ENCODE results near the gene CLDND2.

Gene CLDND2

DNA sequence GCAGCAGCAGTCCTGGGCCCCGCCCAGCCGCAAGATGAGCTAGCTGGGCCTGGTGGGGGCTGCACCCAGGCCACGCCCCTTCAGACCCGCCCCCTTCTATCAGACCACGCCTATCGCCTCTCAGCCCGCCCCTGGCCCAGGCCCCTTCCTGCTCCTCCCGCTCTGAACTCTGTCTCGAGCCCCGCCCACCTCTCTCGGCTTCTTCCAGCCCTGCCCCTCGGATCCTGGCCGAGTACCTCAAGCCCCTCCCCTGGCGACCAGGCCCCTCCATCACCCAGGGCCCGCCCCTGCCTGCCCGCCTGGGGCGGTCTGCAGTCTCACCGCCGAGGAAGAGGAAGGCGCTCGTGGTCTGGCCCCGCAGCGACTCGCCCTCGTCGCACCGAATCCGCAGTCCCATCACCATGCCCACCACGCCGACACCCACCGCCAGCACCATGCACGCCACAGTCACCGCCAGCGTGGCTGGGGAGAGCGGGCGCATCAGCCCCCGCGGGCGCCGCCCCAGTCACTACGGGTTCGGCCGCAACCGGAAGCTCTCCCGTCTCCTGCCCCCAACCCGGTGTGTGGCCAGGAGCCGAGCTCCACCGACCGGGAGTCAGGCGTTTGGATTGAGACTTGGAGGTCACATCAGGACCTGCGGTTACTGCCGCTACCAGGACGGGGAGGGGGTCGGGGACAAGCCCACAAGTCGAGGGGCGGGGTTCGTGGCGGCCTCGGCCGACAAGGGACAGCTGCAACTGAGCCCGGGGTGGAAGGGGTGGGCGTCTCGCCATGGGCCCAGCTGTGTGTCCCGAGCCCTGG, 1.0 kb downstream of the CLDND2 start (continued):
- TF ChIP-seq ZNF335 (tag by site-specific recombination; conservative IDR thresholded peaks at IDR 0.05) (peak; percentile 98), MEIS1 (CRISPR knock-in tag; IDR thresholded peaks at IDR 0.05; ENCODE audit: borderline replicate concordance) (no peak), BCL11A (tag by site-specific recombination; IDR thresholded peaks at IDR 0.05; ENCODE audit: low read depth) (no peak), ZNF785 (tag by site-specific recombination; IDR thresholded peaks at IDR 0.05) (no peak), ZNF221 (tag by site-specific recombination; IDR thresholded peaks at IDR 0.05; ENCODE audit: borderline replicate concordance) (no peak), ZNF114 (tag by site-specific recombination; IDR thresholded peaks at IDR 0.05) (no peak), ZNF341 (tag by site-specific recombination; IDR thresholded peaks at IDR 0.05; ENCODE audit: low read depth) (peak; percentile 53; the same call in 1 of the 2 replicates), ZNF266 (tag by site-specific recombination; IDR thresholded peaks at IDR 0.05; ENCODE audit: low read depth) (no peak), TRIM28 (IDR thresholded peaks at IDR 0.05; ENCODE audit: borderline replicate concordance, low read length) (no peak), ZSCAN18 (tag by site-specific recombination; IDR thresholded peaks at IDR 0.05) (no peak), PRDM2 (tag by site-specific recombination; IDR thresholded peaks at IDR 0.05; ENCODE audit: borderline replicate concordance) (no peak), ZXDB (tag by site-specific recombination; IDR thresholded peaks at IDR 0.05) (peak; percentile 98), ZIC2 (tag by site-specific recombination; IDR thresholded peaks at IDR 0.05) (peak; percentile 69), SP2 (tag by site-specific recombination; IDR thresholded peaks at IDR 0.05) (peak; percentile 97), KLF7 (tag by site-specific recombination; IDR thresholded peaks at IDR 0.05; ENCODE audit: borderline replicate concordance) (peak; percentile 73; the same call in 1 of the 2 replicates), ZNF521 (tag by site-specific recombination; IDR thresholded peaks at IDR 0.05) (no peak), ZNF157 (tag by site-specific recombination; IDR thresholded peaks at IDR 0.05) (no peak), ZNF529 (tag by site-specific recombination; IDR thresholded peaks at IDR 0.05; ENCODE audit: insufficient replicate concordance) (no peak), ZNF791 (tag by site-specific recombination; IDR thresholded peaks at IDR 0.05) (no peak), KLF8 (tag by site-specific recombination; IDR thresholded peaks at IDR 0.05) (peak; percentile 99), ZNF623 (tag by site-specific recombination; IDR thresholded peaks at IDR 0.05) (no peak)
- TF ChIP-seq, protein P1, sequence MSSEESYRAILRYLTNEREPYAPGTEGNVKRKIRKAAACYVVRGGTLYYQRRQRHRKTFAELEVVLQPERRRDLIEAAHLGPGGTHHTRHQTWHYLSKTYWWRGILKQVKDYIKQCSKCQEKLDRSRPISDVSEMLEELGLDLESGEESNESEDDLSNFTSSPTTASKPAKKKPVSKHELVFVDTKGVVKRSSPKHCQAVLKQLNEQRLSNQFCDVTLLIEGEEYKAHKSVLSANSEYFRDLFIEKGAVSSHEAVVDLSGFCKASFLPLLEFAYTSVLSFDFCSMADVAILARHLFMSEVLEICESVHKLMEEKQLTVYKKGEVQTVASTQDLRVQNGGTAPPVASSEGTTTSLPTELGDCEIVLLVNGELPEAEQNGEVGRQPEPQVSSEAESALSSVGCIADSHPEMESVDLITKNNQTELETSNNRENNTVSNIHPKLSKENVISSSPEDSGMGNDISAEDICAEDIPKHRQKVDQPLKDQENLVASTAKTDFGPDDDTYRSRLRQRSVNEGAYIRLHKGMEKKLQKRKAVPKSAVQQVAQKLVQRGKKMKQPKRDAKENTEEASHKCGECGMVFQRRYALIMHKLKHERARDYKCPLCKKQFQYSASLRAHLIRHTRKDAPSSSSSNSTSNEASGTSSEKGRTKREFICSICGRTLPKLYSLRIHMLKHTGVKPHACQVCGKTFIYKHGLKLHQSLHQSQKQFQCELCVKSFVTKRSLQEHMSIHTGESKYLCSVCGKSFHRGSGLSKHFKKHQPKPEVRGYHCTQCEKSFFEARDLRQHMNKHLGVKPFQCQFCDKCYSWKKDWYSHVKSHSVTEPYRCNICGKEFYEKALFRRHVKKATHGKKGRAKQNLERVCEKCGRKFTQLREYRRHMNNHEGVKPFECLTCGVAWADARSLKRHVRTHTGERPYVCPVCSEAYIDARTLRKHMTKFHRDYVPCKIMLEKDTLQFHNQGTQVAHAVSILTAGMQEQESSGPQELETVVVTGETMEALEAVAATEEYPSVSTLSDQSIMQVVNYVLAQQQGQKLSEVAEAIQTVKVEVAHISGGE (tag by site-specific recombination; conservative IDR thresholded peaks at IDR 0.05; ENCODE audit: low read depth), result peak; percentile 57
- TF ChIP-seq, protein P2, sequence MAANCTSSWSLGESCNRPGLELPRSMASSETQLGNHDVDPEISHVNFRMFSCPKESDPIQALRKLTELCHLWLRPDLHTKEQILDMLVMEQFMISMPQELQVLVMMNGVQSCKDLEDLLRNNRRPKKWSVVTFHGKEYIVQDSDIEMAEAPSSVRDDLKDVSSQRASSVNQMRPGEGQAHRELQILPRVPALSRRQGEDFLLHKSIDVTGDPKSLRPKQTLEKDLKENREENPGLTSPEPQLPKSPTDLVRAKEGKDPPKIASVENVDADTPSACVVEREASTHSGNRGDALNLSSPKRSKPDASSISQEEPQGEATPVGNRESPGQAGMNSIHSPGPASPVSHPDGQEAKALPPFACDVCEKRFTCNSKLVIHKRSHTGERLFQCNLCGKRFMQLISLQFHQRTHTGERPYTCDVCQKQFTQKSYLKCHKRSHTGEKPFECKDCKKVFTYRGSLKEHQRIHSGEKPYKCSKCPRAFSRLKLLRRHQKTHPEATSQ (tag by site-specific recombination; IDR thresholded peaks at IDR 0.05), result 0 out of 2 replicates have a peak, but pooled peaks have one; percentile 44
- TF ChIP-seq, protein P3, sequence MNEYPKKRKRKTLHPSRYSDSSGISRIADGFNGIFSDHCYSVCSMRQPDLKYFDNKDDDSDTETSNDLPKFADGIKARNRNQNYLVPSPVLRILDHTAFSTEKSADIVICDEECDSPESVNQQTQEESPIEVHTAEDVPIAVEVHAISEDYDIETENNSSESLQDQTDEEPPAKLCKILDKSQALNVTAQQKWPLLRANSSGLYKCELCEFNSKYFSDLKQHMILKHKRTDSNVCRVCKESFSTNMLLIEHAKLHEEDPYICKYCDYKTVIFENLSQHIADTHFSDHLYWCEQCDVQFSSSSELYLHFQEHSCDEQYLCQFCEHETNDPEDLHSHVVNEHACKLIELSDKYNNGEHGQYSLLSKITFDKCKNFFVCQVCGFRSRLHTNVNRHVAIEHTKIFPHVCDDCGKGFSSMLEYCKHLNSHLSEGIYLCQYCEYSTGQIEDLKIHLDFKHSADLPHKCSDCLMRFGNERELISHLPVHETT (tag by site-specific recombination; IDR thresholded peaks at IDR 0.05), result no peak
